Right forelimb (tissue), 1 donor: ENCODE data around the gene ABCC9.

ENCODE experiments used
- DNase-seq: peaks from one replicate; pipeline ENCODE4 v3.0.0-alpha.2; 2018

ABCC9 gene

GRCh38 chr12:21940549-21941505, at the start of gene ABCC9:
ABCC9 (minus strand) TSS chr12:21941426; CDS start chr12:21936674, 4,752 bp downstream.
- DNase-seq, result peak; percentile 83

GRCh38 chr12:21989819-21990412, 48.7 kb upstream of the ABCC9 start:
- DNase-seq, result no peak

GRCh38 chr12:21988619-21989018, 47.4 kb upstream of the ABCC9 start:
- no peak for DNase-seq

- no peak for DNase-seq
These were observed 46.5 kb upstream of the ABCC9 start for GRCh38 chr12:21987755-21988154.

- DNase-seq, result no peak
These were observed 43.9 kb upstream of the ABCC9 start for GRCh38 chr12:21985155-21985554.

- no peak for DNase-seq
These were observed 43.1 kb upstream of the ABCC9 start for GRCh38 chr12:21984375-21984774.

GRCh38 chr12:21983095-21983494, 41.9 kb upstream of the ABCC9 start:
- no peak for DNase-seq

GRCh38 chr12:21980544-21980943, 39.3 kb upstream of the ABCC9 start:
- no peak for DNase-seq

GRCh38 chr12:21975293-21975692, 34.1 kb upstream of the ABCC9 start:
- no peak for DNase-seq

- DNase-seq, result no peak
These were observed 32.0 kb upstream of the ABCC9 start for GRCh38 chr12:21973221-21973620.

- no peak for DNase-seq
These were observed 30.8 kb upstream of the ABCC9 start for GRCh38 chr12:21972055-21972454.

- no peak for DNase-seq
These were observed 30.1 kb upstream of the ABCC9 start for GRCh38 chr12:21971344-21971743.

- no peak for DNase-seq
These were observed 21.6 kb upstream of the ABCC9 start for GRCh38 chr12:21962821-21963220.

GRCh38 chr12:21962236-21962635, 21.0 kb upstream of the ABCC9 start:
- DNase-seq, result no peak

- DNase-seq, result no peak
These were observed 9.4 kb upstream of the ABCC9 start for GRCh38 chr12:21950649-21951048.

GRCh38 chr12:21949036-21949435, 7.8 kb upstream of the ABCC9 start:
- DNase-seq, result no peak

GRCh38 chr12:21946983-21947382, 5.8 kb upstream of the ABCC9 start:
- no peak for DNase-seq

GRCh38 chr12:21945002-21945401, 3.8 kb upstream of the ABCC9 start:
- DNase-seq, result no peak

GRCh38 chr12:21942377-21942703, 1.1 kb upstream of the ABCC9 start:
- DNase-seq, result no peak

GRCh38 chr12:21941506-21942376, 515 bp upstream of the ABCC9 start:
- peak; percentile 57 for DNase-seq

- DNase-seq, result no peak
These were observed 1.8 kb downstream of the ABCC9 start for GRCh38 chr12:21939435-21939834.

GRCh38 chr12:21938879-21939278, 2.3 kb downstream of the ABCC9 start:
- no peak for DNase-seq

- no peak for DNase-seq
These were observed 7.1 kb downstream of the ABCC9 start for GRCh38 chr12:21934173-21934572.
